Measurements from ENCODE around the gene SSTR5.

Gene SSTR5

GRCh38 chr16:1072526-1073261 is at the start of gene SSTR5:
Gene SSTR5, plus strand, starts transcription at chr16:1072747. Its CDS starts 6,122 bp downstream, at chr16:1078869.
- no peak for DNase-seq

GRCh38 chr16:1024138-1024537 is 48.4 kb upstream of the SSTR5 start:
- no peak for DNase-seq

- DNase-seq = peak; percentile 9
Measured at GRCh38 chr16:1025183-1025809, 47.3 kb upstream of the SSTR5 start.

- no peak for DNase-seq
Measured at GRCh38 chr16:1026057-1026783, 46.3 kb upstream of the SSTR5 start.

GRCh38 chr16:1026784-1027500 is 45.6 kb upstream of the SSTR5 start:
- DNase-seq = no peak

- DNase-seq = no peak
Measured at GRCh38 chr16:1027501-1027815, 45.1 kb upstream of the SSTR5 start.

- DNase-seq = no peak
Measured at GRCh38 chr16:1028056-1028455, 44.5 kb upstream of the SSTR5 start.

GRCh38 chr16:1028524-1029258 is 43.9 kb upstream of the SSTR5 start:
- no peak for DNase-seq

GRCh38 chr16:1029259-1029545 is 43.3 kb upstream of the SSTR5 start:
- no peak for DNase-seq

- no peak for DNase-seq
Measured at GRCh38 chr16:1030473-1030901, 42.1 kb upstream of the SSTR5 start.

- DNase-seq = no peak
Measured at GRCh38 chr16:1031666-1032065, 40.9 kb upstream of the SSTR5 start.

- no peak for DNase-seq
Measured at GRCh38 chr16:1032607-1033006, 39.9 kb upstream of the SSTR5 start.

- DNase-seq = no peak
Measured at GRCh38 chr16:1033128-1033679, 39.3 kb upstream of the SSTR5 start.

GRCh38 chr16:1034230-1035065 is 38.1 kb upstream of the SSTR5 start:
- no peak for DNase-seq

- no peak for DNase-seq
Measured at GRCh38 chr16:1035066-1035415, 37.5 kb upstream of the SSTR5 start.

- DNase-seq = no peak
Measured at GRCh38 chr16:1036166-1036565, 36.4 kb upstream of the SSTR5 start.

- no peak for DNase-seq
Measured at GRCh38 chr16:1036726-1037393, 35.7 kb upstream of the SSTR5 start.

GRCh38 chr16:1037394-1038257 is 34.9 kb upstream of the SSTR5 start:
- DNase-seq = no peak

- no peak for DNase-seq
Measured at GRCh38 chr16:1038932-1039331, 33.6 kb upstream of the SSTR5 start.

GRCh38 chr16:1039762-1040161 is 32.8 kb upstream of the SSTR5 start:
- no peak for DNase-seq

Data from activated CD4-positive, alpha-beta T cell treated with anti-CD3 and anti-CD28 coated beads, Interleukin-2, amount 50 U/mL, for 16 hours (primary cell).